GM06990 (cell line): ENCODE data around the gene CA5A.

Experiments
- DNase-seq: peaks from one replicate; pipeline ENCODE4 v3.0.0-alpha.2; 2011; ENCODE audit not compliant: insufficient read length; ENCODE audit errors: extremely low read depth
- H3K27me3 ChIP-seq: replicated peaks from 2 replicates; pipeline ENCODE4 v1.6.0; 2011; ENCODE audit warnings: low read length; ENCODE audit not compliant: control insufficient read depth, insufficient read depth
- H3K36me3 ChIP-seq: 2 replicates; pipeline ENCODE4 v1.5.1; 2011; ENCODE audit warnings: low read length; ENCODE audit not compliant: control insufficient read depth, insufficient read depth
- H3K4me3 ChIP-seq: replicated peaks from 2 replicates; pipeline ENCODE4 v1.5.1; 2011; ENCODE audit warnings: low read depth, mild to moderate bottlenecking, control low read depth, low read length
- TF ChIP-seq, protein P1 (sequence below): IDR thresholded peaks from 2 replicates; pipeline ENCODE4 v1.5.1; 2011; ENCODE audit warnings: low read length, control low read depth, mild to moderate bottlenecking, inconsistent platforms; ENCODE audit not compliant: insufficient read depth, poor library complexity, severe bottlenecking

CA5A gene

GRCh38 chr16:87959391-87959990 is 23.2 kb upstream of the CA5A start:
- Histone ChIP-seq H3K36me3 (peaks cover under 1% of the 10 kb centered on the region), H3K4me3 (no peak overlapping the region), H3K27me3 (no peaks in the 10 kb centered on the region)
- TF ChIP-seq, protein P1, sequence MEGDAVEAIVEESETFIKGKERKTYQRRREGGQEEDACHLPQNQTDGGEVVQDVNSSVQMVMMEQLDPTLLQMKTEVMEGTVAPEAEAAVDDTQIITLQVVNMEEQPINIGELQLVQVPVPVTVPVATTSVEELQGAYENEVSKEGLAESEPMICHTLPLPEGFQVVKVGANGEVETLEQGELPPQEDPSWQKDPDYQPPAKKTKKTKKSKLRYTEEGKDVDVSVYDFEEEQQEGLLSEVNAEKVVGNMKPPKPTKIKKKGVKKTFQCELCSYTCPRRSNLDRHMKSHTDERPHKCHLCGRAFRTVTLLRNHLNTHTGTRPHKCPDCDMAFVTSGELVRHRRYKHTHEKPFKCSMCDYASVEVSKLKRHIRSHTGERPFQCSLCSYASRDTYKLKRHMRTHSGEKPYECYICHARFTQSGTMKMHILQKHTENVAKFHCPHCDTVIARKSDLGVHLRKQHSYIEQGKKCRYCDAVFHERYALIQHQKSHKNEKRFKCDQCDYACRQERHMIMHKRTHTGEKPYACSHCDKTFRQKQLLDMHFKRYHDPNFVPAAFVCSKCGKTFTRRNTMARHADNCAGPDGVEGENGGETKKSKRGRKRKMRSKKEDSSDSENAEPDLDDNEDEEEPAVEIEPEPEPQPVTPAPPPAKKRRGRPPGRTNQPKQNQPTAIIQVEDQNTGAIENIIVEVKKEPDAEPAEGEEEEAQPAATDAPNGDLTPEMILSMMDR, result no peak
- no peak for DNase-seq

DNA sequence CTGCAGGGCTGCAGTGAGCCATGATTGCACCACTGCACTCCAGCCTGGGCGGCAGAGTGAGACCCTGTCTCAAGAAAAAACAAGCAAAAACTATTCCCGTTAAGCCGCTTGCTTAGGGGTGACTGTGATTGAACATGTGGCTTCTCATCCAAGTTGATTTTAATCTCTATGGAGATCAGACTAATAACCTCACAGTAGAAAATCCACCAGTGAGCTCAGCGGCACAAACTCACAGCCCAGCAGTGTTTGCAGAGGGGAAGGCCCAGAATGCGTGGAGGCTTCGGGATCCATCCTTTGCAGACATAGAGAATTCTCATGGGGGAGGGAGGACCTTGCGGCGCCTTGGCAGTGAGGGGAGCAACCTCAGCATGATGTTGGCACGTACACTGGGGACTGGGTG is 22.3 kb upstream of the CA5A start:
- no peak overlapping the region for H3K4me3 ChIP-seq
- H3K36me3 ChIP-seq, result peaks cover 2% of the 10 kb centered on the region
- TF ChIP-seq, protein P1, result no peak
- H3K27me3 ChIP-seq, result no peaks in the 10 kb centered on the region
- DNase-seq, result no peak

GRCh38 chr16:87957296-87958094 is 21.2 kb upstream of the CA5A start:
- no peak overlapping the region for H3K4me3 ChIP-seq
- TF ChIP-seq, protein P1, result no peak
- no peaks in the 10 kb centered on the region for H3K27me3 ChIP-seq
- H3K36me3 ChIP-seq, result peaks cover 2% of the 10 kb centered on the region
- DNase-seq, result no peak

- Histone ChIP-seq H3K27me3 (no peaks in the 10 kb centered on the region), H3K4me3 (peak overlapping the region; percentile 10), H3K36me3 (peaks cover 2% of the 10 kb centered on the region)
- TF ChIP-seq, protein P1, result peak; percentile 31
- DNase-seq, result peak; percentile 69
These were observed 20.3 kb upstream of the CA5A start for GRCh38 chr16:87956365-87957231.

DNA sequence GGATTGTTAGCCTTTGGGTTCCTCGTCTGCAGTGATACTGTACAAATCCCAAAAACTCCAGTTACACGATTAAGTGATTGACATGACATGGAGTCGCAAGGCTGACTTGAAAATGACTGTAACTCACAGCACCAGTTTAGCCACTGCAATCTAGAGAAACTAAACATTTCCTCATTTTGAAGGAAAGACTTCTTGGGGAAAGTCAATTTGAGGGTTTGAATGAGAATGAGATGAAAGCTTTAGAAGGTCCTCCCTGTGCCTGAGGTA is 19.7 kb upstream of the CA5A start:
- no peak for DNase-seq
- Histone ChIP-seq H3K4me3 (no peak overlapping the region), H3K36me3 (peaks cover 2% of the 10 kb centered on the region), H3K27me3 (no peaks in the 10 kb centered on the region)
- TF ChIP-seq, protein P1, result no peak
